HCT116 (cell line): Measurements from ENCODE around the gene TPD52L3. TPM values are rescaled to one million over a fixed set of nuclear protein-coding genes. Genes with fewer than 3 reads are reported as not detected.

Experiments used
- ATAC-seq: fragments of 200-7000 bp; cut with Tn5 transposase; 2 replicates; pipeline ENCODE4 v1.9.1; 2020; ENCODE audit warnings: mild to moderate bottlenecking, moderate library complexity
- BruUV-seq: library from RNA; stranded (reverse); fragments of 400-500 nt; replicated peaks from 2 replicates; lab custom pipeline; 2021; lab: Mats Ljungman, UMichigan
- CTCF ChIA-PET: fragments of 300-600 bp; sonication (Branson Sonifier 250); formaldehyde crosslinking; loops from one replicate; lab custom pipeline; 2021; ENCODE audit warnings: antibody characterized with exemption; lab: Charles Lee
- POLR2A ChIA-PET: fragments of 300-600, 350-600 bp; sonication (Branson Sonifier 250); formaldehyde crosslinking; loops from one replicate; lab custom pipeline; 2021; ENCODE audit warnings: antibody characterized with exemption; lab: Charles Lee
- RAD21 ChIA-PET, 2 experiments: fragments of 300-600 bp; sonication (Branson Sonifier 250); formaldehyde crosslinking; loops; one replicate each; lab custom pipeline; 2023; ENCODE audit warnings: low total read pairs in 2 of 2; ENCODE audit not compliant: uncharacterized antibody in 2 of 2, unreplicated experiment in 2 of 2, low non-redundant PET in 1 of 2; lab: Charles Lee
- DNase-seq: peaks from one replicate; pipeline ENCODE4 v3.0.0-alpha.2; 2010; ENCODE audit warnings: low read depth, low spot score
- H2AFZ ChIP-seq: fragments of 200-600 bp; shearing (Covaris generic), sonication (generic); 2 replicates; pipeline ENCODE4 v1.6.1; 2017; ENCODE audit warnings: low read depth, mixed run types, mixed read lengths, antibody characterized with exemption, low read length; ENCODE audit not compliant: poor library complexity, severe bottlenecking
- H3K27ac ChIP-seq: 2 replicates; pipeline ENCODE4 v1.5.1; 2012; ENCODE audit warnings: low read depth, low read length
- H3K27me3 ChIP-seq: fragments of 200-600 bp; sonication (generic); 2 replicates; pipeline ENCODE4 v1.6.1; 2016; ENCODE audit warnings: mixed run types, low read length, mixed read lengths; ENCODE audit not compliant: insufficient read depth
- H3K36me3 ChIP-seq, 2 experiments: fragments of 200-500 bp in 1 of 2; fragments of 200-600 bp in 1 of 2; sonication (Bioruptor generic) in 1 of 2; sonication (generic) in 1 of 2; 2 replicates each; pipeline versions ENCODE4 v1.5.1 to v1.6.1; 2014 to 2016; ENCODE audit warnings: low read length in 2 of 2, inconsistent platforms in 1 of 2, mixed read lengths in 1 of 2, mixed run types in 1 of 2; ENCODE audit not compliant: insufficient read depth in 2 of 2, control insufficient read depth in 1 of 2
- H3K4me1 ChIP-seq, 2 experiments: fragments of 200-600 bp in 1 of 2; sonication (generic) in 1 of 2; 2 replicates each; pipeline versions ENCODE4 v1.5.1 to v1.6.1; 2012 to 2017; ENCODE audit warnings: low read length in 2 of 2, inconsistent platforms in 1 of 2, mild to moderate bottlenecking in 1 of 2, mixed read lengths in 1 of 2, mixed run types in 1 of 2, moderate library complexity in 1 of 2; ENCODE audit not compliant: insufficient read depth in 2 of 2, control insufficient read depth in 1 of 2
- H3K4me2 ChIP-seq: fragments of 200-600 bp; sonication (generic); 2 replicates; pipeline ENCODE4 v1.6.1; 2017; ENCODE audit warnings: mixed run types, low read length, mixed read lengths
- H3K4me3 ChIP-seq, 2 experiments: fragments of 200-600 bp in 1 of 2; sonication (generic) in 1 of 2; replicated peaks in 1 of 2; 2 replicates each; pipeline ENCODE4 v1.5.1; 2011 to 2016; ENCODE audit warnings: low read length in 2 of 2, control low read depth in 1 of 2, low read depth in 1 of 2, mild to moderate bottlenecking in 1 of 2, mixed read lengths in 1 of 2, mixed run types in 1 of 2
- H3K79me2 ChIP-seq: fragments of 200-600 bp; sonication (generic); 2 replicates; pipeline ENCODE4 v1.6.1; 2017; ENCODE audit warnings: mild to moderate bottlenecking, mixed run types, low read length, moderate library complexity, mixed read lengths; ENCODE audit not compliant: insufficient read depth
- H3K9ac ChIP-seq: fragments of 200-600 bp; sonication (generic); 2 replicates; pipeline ENCODE4 v1.6.1; 2016; ENCODE audit warnings: low read length, mixed read lengths
- H3K9me2 ChIP-seq: fragments of 200-600 bp; sonication (generic), shearing (Covaris generic); 2 replicates; pipeline ENCODE4 v1.6.1; 2017; ENCODE audit warnings: mixed run types, mild to moderate bottlenecking, moderate library complexity; ENCODE audit not compliant: insufficient read depth
- H3K9me3 ChIP-seq, 2 experiments: fragments of 200-500 bp in 1 of 2; fragments of 200-600 bp in 1 of 2; sonication (Bioruptor generic) in 1 of 2; sonication (generic) in 1 of 2; 2 replicates each; pipeline ENCODE4 v1.6.1; 2014 to 2017; ENCODE audit warnings: low read length in 2 of 2, mixed read lengths in 2 of 2, inconsistent platforms in 1 of 2, low read depth in 1 of 2, mild to moderate bottlenecking in 1 of 2, mixed run types in 1 of 2, moderate library complexity in 1 of 2; ENCODE audit not compliant: control insufficient read depth in 1 of 2, insufficient read depth in 1 of 2
- H4K20me1 ChIP-seq: fragments of 200-600 bp; sonication (generic), shearing (Covaris generic); 2 replicates; pipeline ENCODE4 v1.6.1; 2017; ENCODE audit warnings: mixed run types, mild to moderate bottlenecking, moderate library complexity; ENCODE audit not compliant: insufficient read depth
- EZH2 ChIP-seq: fragments of 200-600 bp; sonication (generic); IDR thresholded peaks from 2 replicates; pipeline ENCODE4 v1.6.1; 2017; ENCODE audit warnings: antibody characterized with exemption, mixed run types
- FOSL1 ChIP-seq: IDR thresholded peaks from 2 replicates; pipeline ENCODE4 v1.6.1; 2012; ENCODE audit warnings: low read depth
- MAX ChIP-seq: IDR thresholded peaks from 2 replicates; pipeline ENCODE4 v1.6.1; 2012
- POLR2A ChIP-seq: IDR thresholded peaks from 2 replicates; pipeline ENCODE4 v1.7.0; 2011; ENCODE audit warnings: borderline replicate concordance; ENCODE audit not compliant: insufficient read depth, insufficient read length; ENCODE audit errors: extremely low read depth
- POLR2AphosphoS5 ChIP-seq: IDR thresholded peaks from 2 replicates; pipeline ENCODE4 v1.6.1; 2011; ENCODE audit warnings: mild to moderate bottlenecking, low read depth, low read length, moderate library complexity
- SP1 ChIP-seq: IDR thresholded peaks from 2 replicates; pipeline ENCODE4 v1.6.1; 2012; ENCODE audit warnings: low read depth
- TCF7L2 ChIP-seq: IDR thresholded peaks from 2 replicates; pipeline ENCODE4 v1.7.0; 2011; ENCODE audit warnings: borderline replicate concordance, inconsistent platforms; ENCODE audit not compliant: insufficient read depth, insufficient read length; ENCODE audit errors: extremely low read depth
- ZFX ChIP-seq: fragments of 450-650 bp; IDR thresholded peaks from 2 replicates; pipeline ENCODE4 v1.6.1; 2017
- intact Hi-C: fragments of 100-400 bp; cut with micrococcal nuclease; formaldehyde crosslinking; loops from 2 replicates; pipeline ENCODE4 v1.10.0; 2022
- total RNA-seq: library from RNA; stranded (reverse); gene quantifications from one replicate; pipeline ENCODE4 v1.2.1, GENCODE V29; 2021; ENCODE audit not compliant: unreplicated experiment
- TF ChIP-seq, protein P1 (sequence below), 3 experiments: fragments of 200-600 bp in 1 of 3; sonication (generic) in 1 of 3; IDR thresholded peaks in 2 of 3; conservative IDR thresholded peaks in 1 of 3; 2 replicates each; pipeline ENCODE4 v1.5.1; 2012 to 2017; ENCODE audit warnings: low read depth in 2 of 3, low read length in 2 of 3, antibody characterized with exemption in 1 of 3, borderline replicate concordance in 1 of 3, control low read depth in 1 of 3, mild to moderate bottlenecking in 1 of 3, mixed read lengths in 1 of 3, mixed run types in 1 of 3, moderate library complexity in 1 of 3; ENCODE audit not compliant: insufficient read depth in 1 of 3

TPD52L3 gene
- total RNA-seq, 1 experiment from 2014 or later = not detected

DNA sequence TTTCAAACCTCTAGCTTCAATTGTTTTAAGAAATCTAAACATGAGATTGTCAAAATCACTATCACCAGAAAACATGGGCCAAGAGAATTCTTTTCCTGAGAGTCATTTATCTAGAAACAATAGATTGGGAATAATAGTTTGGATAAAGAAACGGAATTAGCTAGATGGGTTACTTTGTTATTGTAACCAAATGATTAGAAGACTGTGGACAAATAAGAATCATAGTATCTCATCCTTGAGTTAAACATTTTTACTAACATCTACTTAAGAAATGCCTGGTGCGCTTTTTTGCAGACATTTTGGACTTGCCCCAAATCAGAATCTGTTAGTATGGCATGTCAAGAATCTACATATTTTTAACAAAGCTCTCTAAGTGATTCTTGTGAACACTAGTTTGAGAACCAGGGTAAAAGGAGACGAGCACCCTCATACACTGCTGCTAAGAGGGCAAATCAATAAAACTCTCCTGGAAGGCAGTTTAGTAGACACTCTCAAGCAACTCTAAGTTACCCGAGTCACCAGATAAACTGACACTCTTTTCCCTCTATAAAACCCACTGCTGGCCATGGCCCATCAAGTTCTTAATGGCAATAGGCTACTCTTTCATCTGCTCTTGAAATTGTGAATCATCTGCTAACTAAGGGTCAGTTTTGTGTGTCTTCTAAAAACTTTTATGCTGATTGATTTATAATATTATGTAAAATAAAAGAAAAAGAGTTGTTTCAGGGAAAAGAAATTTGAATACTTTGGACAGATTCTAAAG, 39.1 kb downstream of the TPD52L3 start:
- no peaks in the 10 kb centered on the region for H3K27me3 ChIP-seq
- ATAC-seq (no peak), DNase-seq (no peak)
- H3K79me2 ChIP-seq = no peaks in the 10 kb centered on the region
- no peak overlapping the region for H3K4me2 ChIP-seq
- no peak overlapping the region for H3K9ac ChIP-seq
- ChIA-PET CTCF (interaction anchor here (1.4 kb wide), 1 partner anchor 13 kb away, joined by 3 read pairs; no protein-coding TSS in a partner anchor), RAD21 (no interaction called here), POLR2A (no interaction called here)
- no peaks in the 10 kb centered on the region for H3K9me2 ChIP-seq
- TF ChIP-seq, protein P1, sequence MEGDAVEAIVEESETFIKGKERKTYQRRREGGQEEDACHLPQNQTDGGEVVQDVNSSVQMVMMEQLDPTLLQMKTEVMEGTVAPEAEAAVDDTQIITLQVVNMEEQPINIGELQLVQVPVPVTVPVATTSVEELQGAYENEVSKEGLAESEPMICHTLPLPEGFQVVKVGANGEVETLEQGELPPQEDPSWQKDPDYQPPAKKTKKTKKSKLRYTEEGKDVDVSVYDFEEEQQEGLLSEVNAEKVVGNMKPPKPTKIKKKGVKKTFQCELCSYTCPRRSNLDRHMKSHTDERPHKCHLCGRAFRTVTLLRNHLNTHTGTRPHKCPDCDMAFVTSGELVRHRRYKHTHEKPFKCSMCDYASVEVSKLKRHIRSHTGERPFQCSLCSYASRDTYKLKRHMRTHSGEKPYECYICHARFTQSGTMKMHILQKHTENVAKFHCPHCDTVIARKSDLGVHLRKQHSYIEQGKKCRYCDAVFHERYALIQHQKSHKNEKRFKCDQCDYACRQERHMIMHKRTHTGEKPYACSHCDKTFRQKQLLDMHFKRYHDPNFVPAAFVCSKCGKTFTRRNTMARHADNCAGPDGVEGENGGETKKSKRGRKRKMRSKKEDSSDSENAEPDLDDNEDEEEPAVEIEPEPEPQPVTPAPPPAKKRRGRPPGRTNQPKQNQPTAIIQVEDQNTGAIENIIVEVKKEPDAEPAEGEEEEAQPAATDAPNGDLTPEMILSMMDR (IDR thresholded peaks at IDR 0.05 in 2 of 3, conservative IDR thresholded peaks at IDR 0.05 in 1 of 3; ENCODE audit: borderline replicate concordance in 1 of 3, insufficient read depth in 1 of 3, low read depth in 2 of 3, low read length in 2 of 3) = no peak
- no peak for TF ChIP-seq FOSL1
- no peak for TF ChIP-seq POLR2AphosphoS5
- no peak for TF ChIP-seq MAX
- TF ChIP-seq TCF7L2 = no peak
- no peak for TF ChIP-seq EZH2
- no peak for TF ChIP-seq POLR2A
- no peak for TF ChIP-seq SP1
- TF ChIP-seq ZFX = no peak
- H3K9me3 ChIP-seq = no peaks in the 10 kb centered on the region; a peak in 1 of 4 replicates
- H4K20me1 ChIP-seq = no peaks in the 10 kb centered on the region
- H2AFZ ChIP-seq = no peak overlapping the region
- H3K4me3 ChIP-seq = no peak overlapping the region
- intact Hi-C loops = no loop called here
- no peaks in the 10 kb centered on the region for H3K36me3 ChIP-seq
- H3K27ac ChIP-seq = no peak overlapping the region
- H3K4me1 ChIP-seq = no peaks in the 10 kb centered on the region
- BruUV-seq = no TSS peak
